ENCODE data around the gene MTX1. TPM values are rescaled to one million over a fixed set of nuclear protein-coding genes. Genes with fewer than 3 reads are reported as not detected.
"Not testable (repeated sequence)": the region's sequence is repeated elsewhere in the genome, so short reads cannot be mapped to it uniquely, and the experiment has no call there.

The MTX1 gene
- total RNA-seq, 3 donors from 2014 or later: 41.1 to 50.8 (median 44.8) TPM

DNA sequence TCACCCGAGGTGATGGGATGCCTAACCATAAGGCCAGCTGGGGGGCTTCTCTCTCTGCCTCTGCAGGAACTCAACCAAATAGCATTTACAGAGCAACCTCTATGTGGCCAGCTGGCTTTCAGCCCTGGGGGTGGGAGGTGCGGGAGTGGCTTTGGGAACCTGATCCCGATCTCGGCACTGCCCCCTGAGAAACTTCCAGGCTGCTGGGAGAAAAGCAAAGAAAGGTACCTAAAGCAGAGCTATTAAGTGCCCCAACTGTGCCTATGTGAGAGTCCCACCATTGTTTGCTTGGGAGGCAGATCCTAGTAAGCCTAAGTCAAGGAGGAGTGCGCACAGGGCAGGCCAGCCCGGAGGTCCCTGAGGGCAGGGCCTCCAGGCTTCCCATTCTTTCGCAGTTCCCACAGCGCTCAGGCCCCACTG is 42.4 kb upstream of the MTX1 start:
- H3K4me3 ChIP-seq: peak overlapping the region in 1 of 3 donors; percentile 50
- H3K27me3 ChIP-seq: no peaks in the 10 kb centered on the region
- H3K36me3 ChIP-seq: no peaks in the 10 kb centered on the region
- TF ChIP-seq, protein P1, sequence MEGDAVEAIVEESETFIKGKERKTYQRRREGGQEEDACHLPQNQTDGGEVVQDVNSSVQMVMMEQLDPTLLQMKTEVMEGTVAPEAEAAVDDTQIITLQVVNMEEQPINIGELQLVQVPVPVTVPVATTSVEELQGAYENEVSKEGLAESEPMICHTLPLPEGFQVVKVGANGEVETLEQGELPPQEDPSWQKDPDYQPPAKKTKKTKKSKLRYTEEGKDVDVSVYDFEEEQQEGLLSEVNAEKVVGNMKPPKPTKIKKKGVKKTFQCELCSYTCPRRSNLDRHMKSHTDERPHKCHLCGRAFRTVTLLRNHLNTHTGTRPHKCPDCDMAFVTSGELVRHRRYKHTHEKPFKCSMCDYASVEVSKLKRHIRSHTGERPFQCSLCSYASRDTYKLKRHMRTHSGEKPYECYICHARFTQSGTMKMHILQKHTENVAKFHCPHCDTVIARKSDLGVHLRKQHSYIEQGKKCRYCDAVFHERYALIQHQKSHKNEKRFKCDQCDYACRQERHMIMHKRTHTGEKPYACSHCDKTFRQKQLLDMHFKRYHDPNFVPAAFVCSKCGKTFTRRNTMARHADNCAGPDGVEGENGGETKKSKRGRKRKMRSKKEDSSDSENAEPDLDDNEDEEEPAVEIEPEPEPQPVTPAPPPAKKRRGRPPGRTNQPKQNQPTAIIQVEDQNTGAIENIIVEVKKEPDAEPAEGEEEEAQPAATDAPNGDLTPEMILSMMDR (IDR thresholded peaks at IDR 0.05): no peak
- no peak for TF ChIP-seq POLR2A (IDR thresholded peaks at IDR 0.05)
- TF ChIP-seq POLR2AphosphoS5 (IDR thresholded peaks at IDR 0.05): no peak
- peaks cover 0 to 3% of the 10 kb centered on the region in 2 donors for H3K4me1 ChIP-seq
- DNase-seq (ENCODE audit: low spot score in 2 of 2): no peak
- H3K9me3 ChIP-seq: no peaks in the 10 kb centered on the region
- intact Hi-C loops (cut with DNase I; ENCODE audit: low total_unique reads): loop anchor here (5.0 kb wide), 1 partner anchor 74 kb away; no protein-coding TSS in a partner anchor
- peak overlapping the region; percentile 21 to 79 for H3K27ac ChIP-seq

DNA sequence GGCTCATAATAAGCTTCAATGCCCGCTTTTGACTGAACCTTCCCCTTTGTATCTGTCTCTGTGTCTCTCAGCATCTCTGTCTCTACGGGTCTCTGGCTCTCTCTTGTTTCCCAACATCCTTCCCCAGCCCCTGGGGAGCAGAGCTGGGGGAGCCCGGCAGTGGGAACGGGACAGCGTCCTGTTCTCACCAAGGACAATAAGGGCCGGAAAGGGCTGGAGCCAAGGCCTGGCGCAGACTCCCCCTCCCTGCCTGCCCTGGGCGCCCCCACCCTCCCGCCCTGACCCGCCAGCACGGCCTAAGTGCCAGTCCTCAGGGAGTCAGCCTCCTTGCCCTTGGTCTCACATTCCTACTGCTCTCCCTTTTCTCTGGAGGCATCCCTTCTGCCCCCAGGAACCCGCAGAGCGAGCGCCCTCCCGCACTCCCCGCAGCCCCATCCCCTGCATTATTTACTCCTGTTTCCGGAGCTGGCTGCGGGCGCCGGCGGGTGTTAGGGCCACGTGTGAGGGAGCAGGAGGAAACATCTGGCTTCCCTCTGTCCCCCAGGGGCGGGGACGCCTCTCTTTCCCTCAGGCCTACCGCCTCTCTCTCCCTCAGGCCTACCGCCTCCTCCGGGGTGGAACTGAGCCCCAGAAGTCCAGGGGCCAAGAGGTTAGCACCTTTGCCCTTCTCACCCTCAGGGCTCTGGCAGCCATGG is 41.9 kb upstream of the MTX1 start:
- Histone ChIP-seq H3K27me3 (no peaks in the 10 kb centered on the region), H3K4me3 (peak overlapping the region in 1 of 3 donors; percentile 50), H3K36me3 (no peaks in the 10 kb centered on the region), H3K9me3 (no peaks in the 10 kb centered on the region), H3K4me1 (peaks cover 0 to 3% of the 10 kb centered on the region in 2 donors), H3K27ac (peak overlapping the region; percentile 40 to 79)
- DNase-seq (ENCODE audit: low spot score in 2 of 2): no peak
- TF ChIP-seq, protein P1 (IDR thresholded peaks at IDR 0.05): no peak
- TF ChIP-seq POLR2AphosphoS5 (IDR thresholded peaks at IDR 0.05): peak in 1 of 3 donors; percentile 12
- TF ChIP-seq POLR2A (IDR thresholded peaks at IDR 0.05): no peak
- intact Hi-C loops (cut with DNase I; ENCODE audit: low total_unique reads): loop anchor here (5.0 kb wide), 1 partner anchor 74 kb away; no protein-coding TSS in a partner anchor

DNA sequence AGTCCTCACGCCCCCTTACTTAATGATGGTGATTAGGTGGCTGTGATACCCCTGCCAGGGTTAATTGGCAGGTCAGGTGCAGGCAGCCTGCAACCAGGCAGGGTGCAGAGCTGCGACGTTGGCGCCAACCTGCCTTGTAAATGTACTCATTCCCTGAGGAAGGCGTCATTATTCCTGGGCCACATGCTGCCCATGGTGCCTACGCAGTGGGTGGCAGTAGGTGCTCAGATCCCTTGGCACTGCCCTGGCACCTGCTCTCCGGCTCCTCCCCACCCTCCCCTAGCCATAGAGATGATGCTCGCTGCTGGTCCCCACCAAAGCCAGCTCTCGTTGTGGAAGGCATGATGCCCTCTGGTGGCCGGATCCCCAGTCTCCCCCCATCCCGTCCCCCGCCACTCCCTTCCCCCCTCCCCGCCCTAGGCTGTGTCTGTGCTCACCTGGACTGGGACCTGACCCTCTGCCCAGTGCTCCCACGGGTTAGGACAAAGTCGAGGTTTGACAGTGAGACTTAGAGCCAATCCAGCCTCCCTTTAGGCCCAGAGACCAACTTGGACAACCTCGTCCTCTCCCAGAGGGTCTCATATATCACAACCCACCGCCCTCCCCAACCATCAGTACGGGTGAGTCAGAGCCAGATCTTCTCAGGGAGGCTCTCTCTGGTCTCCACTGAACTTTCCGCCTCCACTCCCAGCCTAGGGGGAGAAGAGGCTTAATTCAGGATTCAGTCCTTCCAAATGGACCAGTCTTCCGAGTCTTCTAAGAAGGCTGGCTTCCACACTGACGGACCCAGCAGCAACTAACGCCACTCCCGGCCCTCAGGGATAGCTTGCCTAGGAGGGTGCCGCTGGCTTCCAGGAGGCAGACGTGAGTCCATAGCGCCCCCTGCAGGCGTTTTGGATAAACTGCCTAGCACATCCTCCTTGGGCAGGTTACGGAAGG is 41.1 kb upstream of the MTX1 start:
- peak overlapping the region in 2 of 3 donors; percentile 7 to 50 for H3K4me3 ChIP-seq
- peak in 1 of 3 donors; percentile 40 for TF ChIP-seq POLR2AphosphoS5 (IDR thresholded peaks at IDR 0.05)
- TF ChIP-seq POLR2A (IDR thresholded peaks at IDR 0.05): no peak
- TF ChIP-seq, protein P1 (IDR thresholded peaks at IDR 0.05): peak; percentile 83 to 95 (median 94)
- H3K36me3 ChIP-seq: no peaks in the 10 kb centered on the region
- H3K27me3 ChIP-seq: no peaks in the 10 kb centered on the region
- peaks cover 3% of the 10 kb centered on the region in 2 donors for H3K4me1 ChIP-seq
- intact Hi-C loops (cut with DNase I; ENCODE audit: low total_unique reads): loop anchor here (5.0 kb wide), 1 partner anchor 75 kb away; no protein-coding TSS in a partner anchor
- peak; percentile 75 to 88 for DNase-seq (ENCODE audit: low spot score in 2 of 2)
- H3K9me3 ChIP-seq: no peaks in the 10 kb centered on the region
- peak overlapping the region; percentile 40 to 79 for H3K27ac ChIP-seq

DNA sequence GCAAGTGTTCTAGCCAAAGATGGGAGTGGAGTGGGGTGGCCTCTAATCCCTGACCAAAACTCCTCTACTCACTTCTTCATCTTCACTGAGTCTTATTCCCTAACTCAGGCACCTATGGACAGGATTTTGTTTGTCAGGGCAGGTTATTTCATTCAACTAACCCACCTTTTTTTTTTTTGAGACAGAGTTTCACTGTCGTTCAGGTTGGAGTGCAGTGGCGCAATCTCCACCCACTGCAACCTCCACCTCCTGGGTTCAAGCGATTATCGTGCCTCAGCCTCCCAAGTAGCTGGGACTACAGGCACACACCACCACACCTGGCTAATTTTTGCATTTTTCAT is 40.4 kb upstream of the MTX1 start:
- H3K36me3 ChIP-seq; H3K4me1 ChIP-seq; DNase-seq (ENCODE audit: low spot score in 2 of 2); H3K9me3 ChIP-seq; H3K27me3 ChIP-seq: not testable (repeated sequence)
- peak overlapping the region in 1 of 3 donors; percentile 7 for H3K4me3 ChIP-seq
- H3K27ac ChIP-seq: peak overlapping the region in 1 of 2 donors; percentile 11
- intact Hi-C loops (cut with DNase I; ENCODE audit: low total_unique reads): loop anchor here (5.0 kb wide), 1 partner anchor 76 kb away; no protein-coding TSS in a partner anchor

DNA sequence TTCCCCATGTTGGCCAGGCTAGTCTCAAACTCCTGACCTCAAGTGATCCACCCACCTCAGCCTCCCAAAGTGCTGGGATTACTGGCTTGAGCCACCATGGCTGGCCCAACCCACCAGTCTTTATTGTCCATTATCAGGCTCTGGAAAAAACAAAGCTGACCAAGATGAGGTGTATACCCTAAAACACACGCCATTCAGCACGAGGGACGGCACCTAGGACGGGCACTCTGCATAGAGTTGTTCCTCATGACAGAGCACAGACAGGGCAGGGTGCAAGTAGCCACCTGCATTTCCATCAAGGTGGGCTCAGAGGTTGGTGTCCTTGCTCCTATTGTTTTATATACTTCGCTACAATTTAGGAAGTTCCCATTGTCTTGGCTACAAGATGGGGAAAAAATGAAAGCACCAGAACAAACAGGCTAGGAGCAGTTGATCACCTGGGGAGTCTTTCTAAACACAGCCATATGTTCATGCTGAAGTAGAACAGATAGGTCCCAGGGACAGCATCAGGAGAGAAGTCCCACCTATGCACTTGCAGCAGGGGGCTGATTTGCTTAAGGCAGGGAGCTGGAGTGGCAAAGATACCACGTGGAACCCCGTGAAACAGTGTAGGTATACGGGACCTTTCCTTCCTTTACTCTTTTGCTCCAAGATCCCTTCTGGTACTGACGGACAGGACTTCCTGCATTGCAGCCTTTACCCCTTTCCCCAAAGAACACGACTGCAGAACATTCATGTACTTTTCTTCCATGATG is 39.9 kb upstream of the MTX1 start:
- Histone ChIP-seq H3K4me1 (peaks cover 3% of the 10 kb centered on the region in 2 donors), H3K4me3 (no peak overlapping the region), H3K9me3 (no peaks in the 10 kb centered on the region), H3K36me3 (no peaks in the 10 kb centered on the region), H3K27me3 (no peaks in the 10 kb centered on the region), H3K27ac (no peak overlapping the region)
- no peak for DNase-seq (ENCODE audit: low spot score in 2 of 2)
- TF ChIP-seq, protein P1 (IDR thresholded peaks at IDR 0.05): no peak
- TF ChIP-seq POLR2AphosphoS5 (IDR thresholded peaks at IDR 0.05) (no peak), POLR2A (IDR thresholded peaks at IDR 0.05) (no peak)
- intact Hi-C loops (cut with DNase I; ENCODE audit: low total_unique reads): loop anchor here (5.0 kb wide), 1 partner anchor 76 kb away; no protein-coding TSS in a partner anchor
